Measurements from ENCODE around the gene SLC12A5.
A peak's percentile ranks its signal among the peaks of the same experiment; 100 is the strongest.

The SLC12A5 gene

GRCh38 chr20:46053416-46053815 lies 24.4 kb downstream of the SLC12A5 start:
- no peak for DNase-seq

GRCh38 chr20:46054606-46055005 lies 25.6 kb downstream of the SLC12A5 start:
- DNase-seq, result no peak

GRCh38 chr20:46055269-46055668 lies 26.3 kb downstream of the SLC12A5 start:
- DNase-seq, result no peak

- DNase-seq, result peak in 1 of 51 donors; percentile 29
These were observed 27.2 kb downstream of the SLC12A5 start for GRCh38 chr20:46056027-46056833.

GRCh38 chr20:46056970-46057855 lies 28.2 kb downstream of the SLC12A5 start:
- peak in 5 of 51 donors; percentile 9 to 23 (median 13) for DNase-seq

GRCh38 chr20:46057856-46058598 lies 29.0 kb downstream of the SLC12A5 start:
- DNase-seq, result peak in 22 of 51 donors; percentile 11 to 49 (median 31)

GRCh38 chr20:46058599-46059281 lies 29.7 kb downstream of the SLC12A5 start:
- peak in 4 of 51 donors; percentile 10 to 41 (median 28) for DNase-seq

- peak in 4 of 51 donors; percentile 9 to 19 (median 16) for DNase-seq
These were observed 31.4 kb downstream of the SLC12A5 start for GRCh38 chr20:46060301-46060881.

- DNase-seq, result no peak
These were observed 32.0 kb downstream of the SLC12A5 start for GRCh38 chr20:46060975-46061374.

- no peak for DNase-seq
These were observed 33.1 kb downstream of the SLC12A5 start for GRCh38 chr20:46062151-46062550.

GRCh38 chr20:46062621-46063020 lies 33.6 kb downstream of the SLC12A5 start:
- no peak for DNase-seq

- no peak for DNase-seq
These were observed 34.1 kb downstream of the SLC12A5 start for GRCh38 chr20:46063151-46063550.

GRCh38 chr20:46063652-46064054 lies 34.6 kb downstream of the SLC12A5 start:
- no peak for DNase-seq

GRCh38 chr20:46065006-46065405 lies 36.0 kb downstream of the SLC12A5 start:
- DNase-seq, result no peak

- no peak for DNase-seq
These were observed 36.7 kb downstream of the SLC12A5 start for GRCh38 chr20:46065691-46066090.

- DNase-seq, result no peak
These were observed 41.3 kb downstream of the SLC12A5 start for GRCh38 chr20:46070215-46070900.

- DNase-seq, result no peak
These were observed 42.6 kb downstream of the SLC12A5 start for GRCh38 chr20:46071573-46071972.

GRCh38 chr20:46073024-46073423 lies 44.0 kb downstream of the SLC12A5 start:
- DNase-seq, result no peak

- no peak for DNase-seq
These were observed 44.4 kb downstream of the SLC12A5 start for GRCh38 chr20:46073443-46073842.

- DNase-seq, result no peak
These were observed 45.0 kb downstream of the SLC12A5 start for GRCh38 chr20:46074006-46074405.

All from hypothalamus (tissue), 51 donors.